22Rv1 (cell line): ENCODE data around the gene CCDC137.

Experiments used
- ZFX ChIP-seq: fragments of 450-650 bp; IDR thresholded peaks from 2 replicates; pipeline ENCODE4 v1.6.1; 2017; ENCODE audit warnings: antibody characterized with exemption, borderline replicate concordance
- TF ChIP-seq, protein P1 (sequence below): fragments of 450-650 bp; IDR thresholded peaks from 2 replicates; pipeline ENCODE4 v1.5.1; 2017; ENCODE audit warnings: mild to moderate bottlenecking

DNA sequence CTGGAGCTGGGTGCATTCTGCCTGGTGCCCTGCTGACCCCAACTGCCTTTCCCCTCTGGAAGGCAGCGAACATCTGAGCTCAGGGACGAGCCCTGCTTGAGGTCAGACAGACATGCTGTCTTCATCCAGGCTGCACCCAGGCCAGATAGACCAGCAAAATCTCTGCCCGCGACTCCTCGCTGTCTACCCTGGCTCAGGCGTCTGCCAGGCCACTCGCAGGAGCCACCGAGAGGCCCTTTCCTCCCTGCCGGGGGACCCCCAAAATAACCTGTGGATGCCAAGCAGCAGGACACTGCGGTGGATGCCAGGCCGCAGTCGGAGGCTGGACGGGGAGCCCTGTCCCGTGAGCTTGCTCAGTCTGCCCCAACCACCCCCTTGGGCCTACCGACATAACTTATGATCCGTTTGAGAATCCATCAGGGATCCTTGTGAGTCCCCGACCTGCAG lies 42.2 kb downstream of the CCDC137 start:
- TF ChIP-seq, protein P1, sequence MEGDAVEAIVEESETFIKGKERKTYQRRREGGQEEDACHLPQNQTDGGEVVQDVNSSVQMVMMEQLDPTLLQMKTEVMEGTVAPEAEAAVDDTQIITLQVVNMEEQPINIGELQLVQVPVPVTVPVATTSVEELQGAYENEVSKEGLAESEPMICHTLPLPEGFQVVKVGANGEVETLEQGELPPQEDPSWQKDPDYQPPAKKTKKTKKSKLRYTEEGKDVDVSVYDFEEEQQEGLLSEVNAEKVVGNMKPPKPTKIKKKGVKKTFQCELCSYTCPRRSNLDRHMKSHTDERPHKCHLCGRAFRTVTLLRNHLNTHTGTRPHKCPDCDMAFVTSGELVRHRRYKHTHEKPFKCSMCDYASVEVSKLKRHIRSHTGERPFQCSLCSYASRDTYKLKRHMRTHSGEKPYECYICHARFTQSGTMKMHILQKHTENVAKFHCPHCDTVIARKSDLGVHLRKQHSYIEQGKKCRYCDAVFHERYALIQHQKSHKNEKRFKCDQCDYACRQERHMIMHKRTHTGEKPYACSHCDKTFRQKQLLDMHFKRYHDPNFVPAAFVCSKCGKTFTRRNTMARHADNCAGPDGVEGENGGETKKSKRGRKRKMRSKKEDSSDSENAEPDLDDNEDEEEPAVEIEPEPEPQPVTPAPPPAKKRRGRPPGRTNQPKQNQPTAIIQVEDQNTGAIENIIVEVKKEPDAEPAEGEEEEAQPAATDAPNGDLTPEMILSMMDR, result no peak
- no peak for TF ChIP-seq ZFX
